NCI-H1417 treated with DMSO at 0.1 percent for 48 hours (cell line): ENCODE measurements around the gene EPHB2.
"Not testable (repeated sequence)": the region's sequence is repeated elsewhere in the genome, so short reads cannot be mapped to it uniquely, and the experiment has no call there.

Experiments
- DNase-seq: peaks from one replicate; lab custom pipeline; 2025; lab: John Stamatoyannopoulos, UW

EPHB2 gene

DNA sequence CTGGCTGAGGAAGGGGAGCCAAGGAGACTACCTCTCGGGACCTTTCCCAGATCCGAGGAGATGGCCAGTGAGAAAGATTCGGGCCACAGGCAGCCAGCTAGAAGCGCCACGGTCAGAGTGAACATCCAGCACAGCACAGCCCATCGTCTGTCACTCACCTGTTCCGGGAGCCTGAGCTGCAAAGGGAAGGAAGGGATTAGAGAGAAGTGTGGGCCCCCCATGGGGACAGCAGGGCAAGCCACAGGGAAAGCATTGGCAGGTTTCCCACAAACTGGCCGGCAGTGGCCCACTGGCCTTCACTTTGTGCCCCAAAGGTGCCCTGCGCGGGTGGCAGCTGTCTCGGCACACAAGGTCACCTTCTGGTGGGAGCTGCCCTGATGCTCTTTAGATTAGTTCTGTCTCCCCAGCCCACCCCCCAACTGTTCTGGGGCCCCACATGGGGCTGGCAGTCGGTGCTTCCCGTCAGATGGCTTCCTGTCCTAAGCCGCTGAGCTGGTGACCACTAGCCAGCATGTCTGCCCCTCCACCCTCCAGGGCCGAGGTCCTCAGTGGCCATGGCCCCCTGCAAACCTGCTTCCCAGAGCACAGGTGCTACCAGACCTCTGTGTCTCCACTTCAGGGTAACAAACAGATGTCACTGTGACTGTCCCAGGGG, 205.3 kb downstream of the EPHB2 start:
- no peak for DNase-seq

DNA sequence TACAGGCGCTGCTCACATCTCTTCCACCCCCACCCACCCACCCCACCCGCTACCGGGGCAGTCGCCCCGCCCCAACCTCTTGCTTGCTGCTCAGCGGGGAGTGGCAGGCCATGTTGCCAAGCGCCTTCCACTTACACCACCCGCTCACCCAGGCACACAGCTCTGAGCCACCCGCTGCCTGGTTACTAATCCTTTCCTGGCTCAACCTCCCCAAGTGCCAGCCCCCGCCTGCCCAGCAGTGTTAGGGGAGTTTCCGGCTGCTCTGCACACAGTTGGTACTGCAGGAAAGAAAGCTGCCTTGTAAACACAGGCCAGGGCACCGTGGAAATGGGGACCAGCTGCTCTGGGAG, 205.8 kb downstream of the EPHB2 start:
- DNase-seq, result no peak

DNA sequence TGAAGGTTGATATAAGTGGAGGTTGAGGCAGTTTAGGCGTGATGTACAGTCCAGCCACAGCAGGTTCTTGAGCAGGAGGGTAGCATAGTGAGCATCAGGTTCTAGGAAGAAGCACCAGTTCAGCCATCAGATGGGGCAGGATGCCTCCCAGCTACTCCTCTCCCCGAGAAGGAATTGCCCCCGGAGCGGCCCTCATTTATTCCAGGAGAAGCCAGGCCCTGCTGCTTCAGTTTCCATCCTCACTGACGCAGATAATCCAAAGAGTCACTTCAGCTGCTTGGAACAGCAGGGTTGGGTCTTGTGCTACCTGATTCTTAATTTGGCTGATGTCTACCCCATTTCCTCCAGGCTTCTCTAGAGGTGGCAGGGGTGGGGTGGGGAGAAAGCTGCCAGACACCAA, 207.3 kb downstream of the EPHB2 start:
- DNase-seq, result no peak

GRCh38 chr1:22918644-22919043, 208.0 kb downstream of the EPHB2 start:
- no peak for DNase-seq

DNA sequence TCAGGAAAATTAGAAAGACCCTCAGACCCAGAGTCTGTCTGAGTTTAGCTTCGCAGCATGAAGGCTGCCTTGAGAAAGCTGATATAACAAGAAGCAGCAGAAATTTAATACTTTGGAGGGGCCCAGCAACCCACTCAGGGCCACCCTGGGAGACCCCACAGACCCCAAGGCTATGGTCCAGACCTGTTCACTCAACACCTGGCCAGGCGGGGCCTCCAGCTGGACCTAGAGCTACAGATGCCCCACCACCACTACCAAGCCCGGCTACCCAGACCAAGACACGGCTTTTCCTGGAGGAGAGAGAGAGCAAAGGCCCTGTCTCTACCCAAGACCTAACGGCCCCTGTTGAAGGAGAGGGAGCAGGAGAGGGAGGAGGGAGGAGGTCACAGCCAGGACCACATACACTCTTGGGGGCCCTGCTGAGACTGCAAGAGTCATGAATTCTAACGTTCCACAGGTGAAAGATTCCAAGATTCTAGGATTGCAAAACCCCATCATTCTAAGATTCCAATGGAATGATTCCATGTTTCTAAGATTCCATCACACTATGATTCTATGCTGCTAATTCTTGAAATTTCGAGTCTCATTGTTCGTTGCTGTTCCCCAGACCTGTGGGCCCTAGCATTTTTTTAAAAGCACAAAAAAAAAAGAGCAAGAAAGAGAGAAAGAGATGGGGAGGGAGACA, 208.8 kb downstream of the EPHB2 start:
- DNase-seq, result no peak

GRCh38 chr1:22920026-22920733, 209.5 kb downstream of the EPHB2 start:
- no peak for DNase-seq

GRCh38 chr1:22920734-22921451, 210.3 kb downstream of the EPHB2 start:
- DNase-seq, result no peak

- DNase-seq, result no peak
Observed at GRCh38 chr1:22921452-22922126, 210.9 kb downstream of the EPHB2 start.

GRCh38 chr1:22922640-22923039, 212.0 kb downstream of the EPHB2 start:
- DNase-seq, result no peak

- DNase-seq, result no peak
Observed at GRCh38 chr1:22925111-22925510, 214.5 kb downstream of the EPHB2 start.

- DNase-seq, result no peak
Observed at GRCh38 chr1:22930240-22930912, 219.7 kb downstream of the EPHB2 start.

- DNase-seq, result no peak
Observed at GRCh38 chr1:22932803-22933470, 222.3 kb downstream of the EPHB2 start.

GRCh38 chr1:22935433-22935832, 224.8 kb downstream of the EPHB2 start:
- DNase-seq, result no peak

GRCh38 chr1:22936681-22937080, 226.0 kb downstream of the EPHB2 start:
- no peak for DNase-seq

DNA sequence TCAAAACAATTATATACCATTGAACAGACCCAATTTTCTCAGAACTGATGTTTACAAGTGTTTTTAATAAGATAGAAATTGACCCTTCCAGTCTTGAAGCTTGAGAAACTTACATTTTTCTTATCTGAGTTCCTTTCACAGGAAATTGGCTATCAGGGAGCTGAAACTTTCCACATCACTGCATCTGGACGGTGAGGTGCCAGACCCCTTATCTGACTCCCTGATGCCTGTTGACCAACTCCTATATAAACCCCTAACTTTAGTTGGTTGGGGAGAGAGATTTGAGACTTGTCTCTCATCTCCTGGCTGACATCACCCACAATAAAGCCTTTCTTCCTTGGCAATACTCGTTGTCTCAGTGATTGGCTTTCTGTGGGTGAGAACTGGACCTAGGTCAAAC, 230.6 kb downstream of the EPHB2 start:
- DNase-seq, result no peak

DNA sequence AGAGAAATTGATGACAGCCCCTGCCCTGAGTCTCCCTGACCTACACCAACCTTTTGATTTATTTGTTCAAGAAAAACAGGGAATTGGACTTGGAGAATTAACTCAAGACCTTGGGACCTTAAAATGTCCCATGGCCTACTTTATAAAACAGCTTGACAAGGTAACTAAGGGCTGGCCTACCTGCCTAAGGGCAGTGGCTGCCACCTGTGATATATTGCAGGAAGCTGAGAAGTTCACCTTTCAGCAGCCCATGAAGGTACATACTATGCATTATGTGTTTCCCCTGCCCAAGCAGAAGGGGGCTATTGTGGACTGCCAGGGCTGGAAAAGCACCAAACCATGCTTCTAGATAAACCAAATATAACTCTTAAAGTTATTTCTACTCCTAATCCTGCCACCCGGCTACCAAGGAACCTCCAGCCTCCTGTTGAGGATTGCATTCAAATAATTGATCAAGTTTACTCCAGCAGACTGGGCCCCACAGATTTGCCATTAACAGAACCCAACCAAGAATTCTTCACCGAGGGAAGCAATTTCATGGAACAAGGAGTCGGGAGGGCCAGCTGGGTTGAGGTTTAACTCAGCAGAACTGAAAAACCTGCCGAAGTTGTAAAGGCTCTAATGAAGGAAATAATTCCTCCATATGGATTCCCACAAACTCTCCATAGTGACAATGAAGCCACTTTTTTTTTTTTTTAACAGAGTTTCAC, 233.9 kb downstream of the EPHB2 start:
- no peak for DNase-seq

- not testable (repeated sequence) for DNase-seq
Observed at GRCh38 chr1:22945171-22945570, 234.5 kb downstream of the EPHB2 start.

DNA sequence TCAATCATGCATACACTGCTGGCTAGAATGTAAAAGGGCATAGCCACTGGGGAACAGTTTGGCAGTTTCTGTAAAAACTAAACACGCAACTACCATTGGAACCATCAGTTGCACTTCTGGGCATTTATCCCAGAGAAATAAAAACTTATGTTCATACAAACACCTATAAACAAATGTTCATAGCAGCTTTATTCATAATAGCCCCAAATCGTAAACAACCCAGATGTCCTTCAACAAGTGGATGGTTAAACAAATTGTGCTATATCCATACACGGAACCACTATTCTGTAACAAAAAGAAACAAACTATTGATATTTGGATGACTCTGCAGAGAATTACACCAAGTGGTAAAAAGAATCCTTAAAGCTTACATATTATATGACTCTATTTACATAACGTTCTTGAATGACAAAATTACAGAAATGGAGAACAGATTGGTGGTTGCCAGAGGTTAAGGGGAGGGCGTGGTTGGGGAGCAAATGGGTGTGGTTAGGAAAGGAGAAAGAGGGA, 239.2 kb downstream of the EPHB2 start:
- DNase-seq, result no peak

DNA sequence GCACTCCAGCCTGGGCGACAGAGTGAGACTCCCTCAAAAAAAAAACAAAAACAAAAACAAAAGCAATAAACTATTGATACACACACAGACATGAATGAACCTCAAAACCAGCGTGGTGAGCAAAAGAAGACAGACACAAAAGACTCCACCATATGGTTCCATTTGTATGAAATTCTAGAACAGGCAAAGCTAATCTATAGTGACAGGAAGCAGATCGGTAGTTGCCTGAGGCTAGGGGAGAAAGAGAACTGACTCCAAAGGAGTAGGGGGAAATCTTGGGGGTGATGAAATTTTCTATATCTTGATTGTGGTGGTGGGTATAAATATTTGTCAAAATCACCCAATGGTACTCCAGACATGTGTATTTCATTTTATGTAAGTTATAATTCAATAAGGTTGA, 241.2 kb downstream of the EPHB2 start:
- DNase-seq, result no peak

DNA sequence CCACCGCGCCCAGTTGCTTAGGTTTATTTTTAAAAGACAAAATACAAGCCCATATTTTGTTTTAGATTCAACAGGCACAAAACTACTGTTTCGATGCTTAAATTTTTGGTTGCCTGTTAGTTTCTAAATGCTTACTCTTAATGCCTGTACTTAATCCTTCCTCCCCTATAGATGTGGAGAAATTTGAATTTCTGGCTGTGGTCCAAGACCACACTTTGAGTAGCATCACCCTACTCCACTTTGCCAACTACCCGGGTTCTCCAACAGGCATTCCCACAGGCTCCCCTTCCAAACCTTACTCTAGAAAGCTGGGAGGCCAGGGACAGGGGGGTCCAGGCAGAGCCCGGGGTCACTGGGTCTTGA, 242.0 kb downstream of the EPHB2 start:
- DNase-seq, result no peak
